Activated CD8-positive, alpha-beta memory T cell treated with anti-CD3 and anti-CD28 coated beads, Interleukin-2, amount 50 U/mL, for 1 hour (primary cell): Measurements from ENCODE around the gene PTGER3.
"Not testable (repeated sequence)": the region's sequence is repeated elsewhere in the genome, so short reads cannot be mapped to it uniquely, and the experiment has no call there.

Experiments used
- DNase-seq: peaks from one replicate; pipeline ENCODE4 v3.0.0-alpha.2; 2020; ENCODE audit errors: extremely low read depth

Gene PTGER3

DNA sequence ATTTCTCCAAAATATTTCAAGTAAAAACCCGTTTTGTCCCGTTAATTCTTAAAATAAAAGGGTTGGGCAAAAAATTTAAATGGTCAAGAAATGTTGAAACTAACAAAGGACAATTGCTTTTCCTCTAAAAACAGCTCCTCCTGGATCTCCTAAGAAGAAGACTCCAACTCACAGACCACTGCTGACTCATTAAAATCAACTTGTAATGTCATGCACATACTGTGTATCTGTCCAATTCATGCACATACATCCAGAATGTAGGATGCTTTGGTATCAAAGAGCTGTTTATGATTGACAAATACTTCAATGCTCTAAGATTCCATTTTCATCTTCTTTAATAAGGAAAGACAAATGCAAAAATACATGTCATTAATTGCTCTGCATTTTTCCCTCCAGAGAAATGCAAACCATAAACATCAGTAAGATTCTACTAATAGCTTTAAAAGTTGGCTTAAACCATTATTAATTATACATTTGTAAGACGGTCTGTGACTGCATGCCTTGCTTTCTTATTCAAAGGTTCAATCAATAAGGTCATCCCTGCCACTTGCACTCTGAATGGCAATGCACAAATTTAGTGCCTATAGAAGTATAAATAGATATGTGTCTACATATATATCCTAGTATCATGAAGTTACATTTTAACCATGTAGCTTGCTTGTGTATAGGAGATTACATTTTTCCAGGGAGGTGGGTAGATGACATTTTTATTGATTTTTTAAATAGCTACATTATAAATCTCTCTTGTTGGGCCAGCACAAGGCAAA, 44.7 kb downstream of the PTGER3 start:
- no peak for DNase-seq

DNA sequence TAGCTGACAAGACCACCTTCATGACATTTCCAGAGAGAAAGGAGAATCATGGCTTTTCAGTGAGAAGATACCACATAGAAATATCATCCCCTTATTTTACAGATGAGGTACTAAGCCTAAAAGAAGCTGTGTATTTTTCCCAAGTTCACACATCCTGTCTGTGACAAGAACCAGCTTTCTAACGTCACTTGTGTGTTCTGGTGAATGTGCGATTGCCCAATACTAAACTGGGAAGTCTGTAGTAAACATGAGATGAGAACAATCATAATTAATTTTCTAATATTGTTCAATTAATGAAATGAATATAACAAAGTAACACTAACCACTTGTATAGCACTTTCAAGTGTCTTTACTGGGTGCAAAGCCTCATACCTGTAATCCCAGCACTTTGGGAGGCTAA, 46.0 kb downstream of the PTGER3 start:
- DNase-seq: no peak

DNA sequence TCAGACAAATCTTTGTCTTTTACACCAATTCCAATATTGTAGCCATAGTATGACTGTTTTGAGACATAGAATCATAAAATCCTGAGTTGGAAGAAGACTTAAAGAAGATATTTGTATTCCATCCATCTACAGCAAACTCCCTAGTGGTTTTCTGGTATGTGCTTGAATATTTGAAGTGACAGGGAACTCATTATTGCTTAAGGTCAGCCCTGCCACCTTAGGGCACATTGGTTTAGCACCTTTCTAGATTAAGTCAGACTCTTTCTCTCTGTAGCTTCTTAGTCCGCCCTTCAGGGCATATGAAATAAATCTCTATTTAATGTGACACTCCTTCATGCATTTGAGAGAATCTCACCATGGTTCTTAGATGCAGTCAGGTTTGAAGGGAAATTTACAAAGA, 49.8 kb downstream of the PTGER3 start:
- DNase-seq: no peak

DNA sequence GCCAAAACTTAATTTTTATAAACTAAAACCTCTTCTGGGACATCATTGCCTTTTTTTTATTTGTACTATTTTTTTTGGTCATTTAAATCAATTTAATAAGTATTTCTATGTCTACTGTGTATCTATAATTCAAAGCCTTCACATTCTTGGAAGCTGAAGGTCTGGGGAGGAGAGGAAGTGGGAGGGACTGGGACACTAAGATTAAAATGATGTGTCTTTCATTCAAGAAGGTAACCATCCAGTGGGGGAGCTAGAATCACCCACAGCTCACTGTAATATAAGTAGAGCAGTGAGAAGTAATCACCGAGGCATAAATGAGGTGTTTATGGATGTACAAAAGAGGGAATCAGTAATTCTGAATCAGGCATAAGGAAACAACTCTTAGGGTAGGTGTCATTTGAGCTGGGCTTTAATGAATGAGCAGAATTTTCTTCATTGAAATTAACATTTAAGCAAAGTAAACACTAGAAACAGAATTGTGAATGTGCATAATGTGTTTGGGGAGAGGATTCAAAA, 52.8 kb downstream of the PTGER3 start:
- DNase-seq: no peak

DNA sequence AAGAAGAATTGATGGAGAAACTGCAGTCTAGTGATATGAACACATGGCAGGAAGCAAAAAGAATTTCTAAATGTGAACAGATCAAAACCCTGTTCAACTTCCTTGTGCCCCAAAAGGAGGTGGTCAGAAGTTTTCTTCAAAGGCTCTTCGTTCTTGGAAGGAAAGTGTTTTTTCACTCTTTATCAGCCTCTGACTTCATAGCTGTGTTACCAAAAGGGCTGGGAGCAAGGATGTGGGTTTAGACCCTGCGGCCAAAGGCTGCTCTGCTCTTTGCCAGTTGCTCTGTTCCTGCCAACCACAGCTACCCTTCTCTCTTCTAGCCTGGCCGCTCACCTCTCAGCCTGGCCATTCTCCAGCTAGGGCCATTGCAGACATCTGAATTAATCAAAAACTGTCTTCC, 53.8 kb downstream of the PTGER3 start:
- DNase-seq: no peak

DNA sequence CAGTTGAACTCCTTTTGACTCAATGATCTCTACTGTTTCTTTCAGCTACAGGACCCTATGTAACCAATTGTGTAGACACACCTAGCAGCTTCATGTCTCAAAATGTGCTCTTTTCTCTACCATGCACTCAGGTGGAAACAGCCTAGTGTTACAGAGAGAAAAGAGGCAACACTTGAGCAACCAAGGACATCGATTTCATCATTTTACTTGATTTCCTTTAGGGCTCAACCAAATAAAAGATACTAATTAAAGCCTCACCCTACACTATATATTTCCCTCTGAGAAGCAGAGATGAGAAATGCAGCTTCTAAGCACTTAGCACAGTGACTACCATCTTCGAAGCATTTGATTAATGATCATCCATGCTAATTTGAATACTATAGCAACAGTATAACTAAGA, 55.1 kb downstream of the PTGER3 start:
- no peak for DNase-seq

DNA sequence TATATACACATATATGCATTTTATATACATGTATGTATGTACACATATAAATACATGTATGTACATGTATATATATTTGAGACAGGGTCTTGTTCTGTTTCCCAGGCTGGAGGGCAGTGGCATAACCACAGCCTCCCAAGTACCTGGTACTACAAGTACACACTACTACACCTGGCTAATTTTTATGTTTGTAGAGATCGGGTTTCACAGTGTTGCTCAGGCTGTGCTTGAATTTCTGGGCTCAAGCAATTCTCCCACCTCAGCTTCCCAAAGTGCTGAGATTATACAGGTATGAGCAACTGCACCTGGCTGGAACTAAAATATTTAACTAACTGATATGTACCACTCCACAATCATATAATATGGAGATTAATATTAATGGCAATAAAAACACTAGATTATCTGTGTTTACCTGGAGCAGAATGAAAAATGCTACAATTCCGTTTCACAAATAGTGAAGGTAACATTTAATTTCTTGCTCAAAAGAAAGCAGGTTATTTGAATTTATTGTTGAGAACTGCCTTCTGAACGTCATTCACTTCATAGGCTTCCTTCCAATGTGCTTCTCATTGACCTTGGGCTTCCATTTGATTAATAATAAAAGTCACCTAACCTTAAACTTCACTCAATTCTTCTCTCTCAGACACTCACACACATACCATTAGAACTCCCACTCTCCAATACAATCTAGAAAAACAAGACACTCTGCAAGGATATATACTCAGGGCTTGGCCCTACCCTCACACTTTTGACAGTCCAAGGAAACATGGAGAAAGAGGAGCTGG, 57.0 kb downstream of the PTGER3 start:
- no peak for DNase-seq

DNA sequence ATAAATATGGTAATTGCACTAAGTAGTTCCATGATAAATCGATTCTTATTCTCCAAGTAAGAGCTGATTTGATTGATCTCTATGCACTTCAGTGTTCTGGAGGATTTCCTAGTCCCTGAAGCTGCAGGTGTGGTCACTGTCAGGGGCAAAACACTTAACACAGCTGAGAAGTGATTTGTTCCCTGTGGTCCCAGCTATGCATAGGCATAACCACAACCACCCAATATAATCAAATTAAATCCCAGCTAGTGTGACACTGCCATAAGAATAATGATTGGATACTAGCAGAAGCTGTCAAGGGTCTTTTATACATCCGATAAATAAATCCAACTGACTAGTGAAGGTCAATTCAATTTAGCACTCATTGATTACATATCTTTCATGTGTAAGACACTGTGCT, 60.1 kb downstream of the PTGER3 start:
- no peak for DNase-seq

DNA sequence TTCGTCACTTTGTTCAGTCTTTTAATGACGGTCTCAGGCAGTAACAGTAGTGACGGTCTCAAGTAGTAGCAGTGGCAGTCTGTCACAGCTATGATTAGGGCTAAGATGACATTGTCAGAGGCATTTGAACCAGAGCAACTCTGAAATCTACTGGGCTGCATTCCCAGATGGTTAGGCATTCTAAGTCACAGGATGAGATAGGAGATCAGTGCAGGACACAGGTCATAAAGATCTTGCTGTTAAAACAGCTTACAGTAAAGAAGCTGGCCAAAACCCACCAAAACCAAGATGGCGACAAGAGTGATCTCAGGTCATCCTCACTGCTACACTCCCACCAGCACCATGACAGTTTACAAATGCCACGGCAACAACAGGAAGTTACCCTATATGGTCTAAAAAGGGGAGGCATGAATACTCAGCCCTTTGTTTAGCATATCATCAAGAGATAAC, 61.8 kb downstream of the PTGER3 start:
- DNase-seq: not testable (repeated sequence)

DNA sequence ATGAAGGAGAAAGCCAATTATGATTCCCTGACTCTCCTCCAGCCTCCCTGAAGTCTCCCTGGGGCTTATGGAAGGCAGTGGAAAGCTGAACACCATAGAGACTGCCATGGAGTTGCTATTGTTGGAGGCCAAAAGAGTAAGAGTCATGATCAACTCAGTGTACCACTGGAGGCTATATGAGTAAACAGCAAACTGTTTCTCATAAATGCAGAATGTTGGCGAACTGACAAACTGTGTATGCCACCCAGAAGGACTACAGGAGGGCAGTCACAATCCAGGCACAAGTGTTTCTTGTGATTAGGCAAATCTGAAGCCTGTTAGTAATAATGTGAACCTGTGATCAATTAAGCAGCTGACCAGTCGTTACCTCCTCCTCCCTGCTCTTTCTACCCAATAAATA, 62.3 kb downstream of the PTGER3 start:
- not testable (repeated sequence) for DNase-seq

DNA sequence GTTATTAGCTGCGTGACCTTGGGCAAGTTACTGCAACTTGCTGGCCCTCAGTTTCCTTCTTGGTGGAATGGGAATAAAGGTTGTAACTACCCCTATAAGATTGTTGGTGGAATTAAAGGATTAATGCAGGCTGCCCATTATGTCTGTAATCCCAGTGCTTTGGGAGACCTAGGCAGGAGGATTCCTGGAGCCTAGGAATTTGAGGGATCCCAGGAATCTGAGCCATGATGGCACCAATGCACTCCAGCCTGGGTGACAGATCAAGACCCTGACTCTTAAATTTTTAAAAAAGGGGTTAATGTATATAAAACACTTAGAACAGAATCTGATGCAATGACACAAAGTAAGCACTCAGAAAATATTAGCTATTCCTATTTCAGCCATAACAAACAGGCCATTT, 67.3 kb downstream of the PTGER3 start:
- DNase-seq: no peak

DNA sequence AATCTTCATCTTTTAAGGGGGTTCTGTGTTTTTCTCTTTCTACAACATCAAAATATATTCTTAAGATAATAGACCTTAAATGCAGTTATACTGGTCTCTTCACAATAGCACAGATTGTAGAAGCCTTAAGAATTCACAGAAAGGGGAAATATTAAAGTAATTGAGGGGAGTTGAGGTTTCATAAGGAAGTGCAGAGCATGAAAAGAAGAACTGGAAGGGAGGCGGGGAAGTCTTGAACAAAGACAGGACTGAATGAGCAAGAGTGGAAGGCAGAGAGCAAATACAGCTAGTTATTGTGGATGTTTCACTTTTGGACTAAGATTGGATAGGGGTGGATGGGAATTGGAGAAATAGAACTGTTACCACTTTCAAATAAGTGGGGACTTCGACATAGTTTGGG, 67.7 kb downstream of the PTGER3 start:
- DNase-seq: no peak

DNA sequence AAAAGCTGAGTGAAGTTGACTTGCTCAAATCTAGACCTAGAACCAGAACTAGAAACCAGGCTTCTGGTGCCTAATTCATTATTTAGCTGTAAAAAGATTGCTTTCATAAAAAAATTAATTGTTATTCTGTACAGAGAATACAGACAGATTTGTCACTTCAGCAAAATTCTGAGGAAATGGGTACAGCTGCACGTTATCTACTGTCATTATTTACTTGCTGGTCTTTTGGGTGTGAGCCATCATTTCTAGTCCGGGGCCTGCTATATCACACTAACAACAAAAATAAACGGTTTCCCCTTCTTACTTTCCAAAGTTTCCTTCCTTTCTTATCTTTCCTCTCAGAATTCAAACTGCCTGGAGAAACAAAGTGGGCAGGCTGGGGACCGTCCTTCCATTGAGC, 68.3 kb downstream of the PTGER3 start:
- no peak for DNase-seq

DNA sequence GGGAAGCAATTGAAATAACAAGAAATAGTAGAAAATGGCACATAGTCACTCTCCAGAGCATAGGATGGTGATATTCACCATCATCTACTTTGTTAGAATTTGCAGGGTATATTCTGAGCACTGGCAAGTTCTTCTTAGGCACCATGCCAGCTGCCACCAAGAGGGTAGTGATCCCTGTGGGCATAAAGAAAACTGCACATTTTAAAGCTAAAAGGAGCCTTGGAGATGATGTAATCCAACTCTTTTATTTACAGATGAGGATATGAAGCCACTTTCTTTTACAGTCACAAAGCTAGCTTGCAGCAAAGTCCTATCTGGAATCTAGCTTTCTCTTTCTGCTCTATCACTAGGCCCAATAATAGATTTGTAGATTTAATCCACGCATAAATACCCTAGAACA, 69.0 kb downstream of the PTGER3 start:
- DNase-seq: no peak

DNA sequence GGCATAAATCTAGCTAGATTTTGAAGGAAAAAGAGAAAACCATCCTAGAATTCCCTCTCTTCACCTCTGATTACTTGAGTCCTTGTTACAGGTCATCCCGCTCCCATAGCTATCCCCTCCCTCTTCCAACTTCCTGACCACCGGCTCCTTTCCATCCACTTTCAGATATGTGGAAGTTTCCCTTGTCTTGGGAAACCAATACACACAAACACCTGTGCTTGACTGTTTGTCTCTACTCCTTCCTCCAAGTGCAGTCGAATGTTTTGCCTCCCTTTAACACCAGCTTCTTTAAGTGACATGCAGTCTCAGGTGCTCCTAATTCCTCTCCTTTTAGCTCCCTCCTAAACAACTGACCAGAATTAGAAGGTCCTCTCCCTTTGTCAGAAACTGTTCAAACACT, 70.0 kb downstream of the PTGER3 start:
- DNase-seq: no peak

DNA sequence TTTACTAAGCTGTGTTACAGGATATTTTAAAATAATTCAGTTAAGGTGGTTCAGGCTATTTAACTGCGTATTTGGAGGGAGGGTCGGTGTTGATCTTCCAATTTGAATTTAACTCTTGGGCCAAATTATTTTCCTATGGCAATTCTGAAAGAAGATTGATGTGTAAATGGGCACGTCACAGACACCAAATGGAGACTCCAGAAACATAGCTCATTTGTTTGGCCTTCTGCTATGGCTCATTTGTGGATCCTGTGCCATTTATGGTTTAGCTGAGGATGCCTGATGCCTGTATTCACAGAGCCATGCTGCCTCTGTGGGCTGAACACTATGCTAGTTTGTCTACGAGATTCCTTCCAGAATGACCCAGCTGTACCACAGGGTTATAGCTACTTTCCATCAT, 70.6 kb downstream of the PTGER3 start:
- no peak for DNase-seq

DNA sequence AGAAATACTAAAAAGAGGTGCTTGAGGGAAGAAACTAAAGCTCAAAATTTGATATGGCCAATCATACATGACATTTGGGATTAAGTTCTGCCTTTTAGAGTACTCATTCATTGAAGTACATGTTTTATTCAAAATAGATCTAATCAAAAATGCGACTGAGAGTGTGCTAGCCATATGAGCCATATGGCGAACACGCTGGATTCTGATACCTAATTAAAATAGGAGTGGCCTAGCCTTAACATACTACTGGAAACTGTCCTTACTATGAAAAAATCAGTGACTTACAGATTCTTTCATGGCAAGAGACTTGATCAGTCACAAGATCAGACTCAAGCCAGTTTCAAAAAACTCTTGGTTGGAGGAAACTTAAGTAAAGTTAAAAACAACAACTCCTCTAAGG, 73.9 kb downstream of the PTGER3 start:
- DNase-seq: no peak

DNA sequence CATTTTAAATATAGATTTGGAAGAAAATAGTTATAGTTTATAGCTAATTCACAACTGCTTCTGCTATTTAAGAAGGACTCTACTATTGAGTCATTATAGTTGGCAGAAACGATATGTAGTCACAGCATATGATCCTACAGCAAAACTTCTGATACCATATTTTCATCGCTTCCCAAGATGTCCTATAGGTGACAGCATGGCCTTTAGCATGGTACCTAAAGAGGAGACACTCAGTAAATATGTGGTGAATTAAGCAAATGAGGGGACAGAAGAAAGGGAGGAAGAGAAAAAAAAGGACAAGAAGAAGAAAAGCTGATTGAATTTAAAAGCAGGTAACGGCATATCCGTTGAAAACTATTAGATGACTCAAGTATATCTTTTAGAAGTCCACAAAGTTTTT, 77.2 kb downstream of the PTGER3 start:
- no peak for DNase-seq

DNA sequence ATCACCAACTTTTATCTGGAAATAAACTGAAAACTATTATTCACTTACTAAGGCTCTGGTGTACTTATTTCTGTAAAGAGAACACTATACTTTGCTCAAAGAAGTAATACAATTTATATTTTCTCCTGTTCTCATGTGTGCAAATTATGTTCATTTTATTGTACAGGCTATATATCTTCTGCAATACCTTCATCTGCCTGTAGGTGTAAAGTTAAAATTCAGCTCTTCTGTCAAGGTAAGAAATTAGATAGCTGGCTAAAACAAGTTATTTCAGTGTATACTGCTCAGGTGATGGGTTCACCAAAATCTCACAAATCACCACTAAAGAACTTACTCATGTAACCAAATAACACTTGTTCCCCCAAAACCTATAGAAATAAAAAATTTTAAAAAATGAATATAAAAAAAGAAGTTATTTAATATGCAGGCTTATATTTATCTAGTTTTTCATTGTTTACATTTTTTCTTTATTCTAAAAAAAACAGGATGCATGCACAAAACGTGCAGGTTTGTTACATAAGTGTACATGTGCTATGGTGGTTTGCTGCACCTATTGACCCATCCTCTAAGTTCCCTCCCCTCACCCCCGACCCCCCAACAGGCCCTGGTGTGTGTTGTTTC, 81.5 kb downstream of the PTGER3 start:
- DNase-seq: no peak

DNA sequence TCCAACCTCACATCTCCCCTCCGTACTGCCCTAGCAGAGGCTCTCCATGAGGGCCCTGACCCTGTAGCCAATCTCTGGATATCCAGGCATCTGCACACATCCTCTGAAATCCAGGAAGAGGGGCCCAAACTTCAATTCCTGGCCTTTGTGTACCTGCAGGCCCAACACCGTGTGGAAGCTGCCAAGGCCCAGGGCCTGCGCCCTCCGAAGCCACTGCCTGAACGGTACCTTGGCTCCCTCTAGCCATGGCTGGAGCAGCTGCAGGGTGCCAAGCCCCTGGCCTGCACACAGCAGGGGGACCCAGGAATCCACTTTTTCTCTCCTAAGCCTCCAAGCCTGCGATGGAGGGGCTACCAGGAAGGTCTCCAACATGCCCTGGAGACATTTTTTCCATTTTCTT, 84.2 kb downstream of the PTGER3 start:
- DNase-seq: no peak

DNA sequence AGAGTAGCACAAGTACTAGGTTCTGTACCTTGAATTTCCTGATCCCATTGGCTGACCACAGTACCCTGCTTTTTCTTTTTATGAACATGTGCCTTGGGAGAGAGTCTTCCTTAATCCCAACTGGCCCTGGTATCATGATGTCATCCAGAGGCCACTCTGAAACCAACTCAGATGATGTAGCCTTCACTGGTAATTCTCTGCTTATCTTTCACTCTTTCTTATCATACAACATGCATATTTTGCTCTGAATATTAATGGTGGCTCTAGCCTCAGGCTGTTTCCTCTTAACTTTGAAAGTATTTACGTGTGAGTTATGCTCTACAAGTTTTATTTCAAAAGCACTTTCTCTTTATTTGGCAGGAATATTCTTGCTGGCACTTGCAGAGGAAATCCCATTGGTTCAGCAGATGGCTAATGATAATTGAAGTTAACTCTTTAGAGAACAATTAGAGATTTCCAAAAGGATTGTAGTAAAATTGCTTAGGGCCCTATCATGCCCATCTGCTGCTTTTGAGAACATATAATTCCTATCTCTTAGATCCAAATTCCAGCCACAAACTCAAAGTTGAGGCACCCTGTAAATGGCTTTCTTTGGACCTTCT, 86.1 kb downstream of the PTGER3 start:
- DNase-seq: no peak

DNA sequence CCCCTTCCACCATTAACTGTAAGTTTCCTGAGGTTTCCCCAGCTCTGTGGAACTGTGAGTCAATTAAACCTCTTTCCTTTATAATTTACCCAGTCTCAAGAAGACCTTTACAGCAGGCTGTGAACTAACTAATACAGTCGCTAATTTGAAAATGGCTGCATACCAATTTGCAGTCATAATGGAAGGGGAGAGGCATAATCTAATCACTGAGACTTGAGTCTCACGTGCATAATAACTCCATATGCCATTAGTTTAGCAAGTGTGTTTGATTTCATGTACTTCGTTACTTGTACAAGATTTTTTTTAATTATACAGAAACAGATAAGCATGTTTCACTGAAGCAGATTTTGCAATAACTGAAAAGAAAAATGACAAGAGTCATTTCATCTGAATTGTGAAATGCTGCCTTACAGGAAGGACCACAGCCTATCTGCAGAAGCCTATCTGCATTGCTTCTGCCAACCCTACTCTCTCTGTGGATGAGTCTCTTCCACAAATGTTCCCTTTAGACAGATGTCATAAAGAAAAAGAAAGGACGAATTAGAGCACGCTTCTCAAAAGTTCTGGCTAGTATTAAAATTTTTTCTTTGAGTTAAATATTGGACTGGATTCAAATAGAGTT, 99.1 kb downstream of the PTGER3 start:
- DNase-seq: no peak
